ENCODE data around the gene CCDC80.

The CCDC80 gene

GRCh38 chr3:112633191-112633590, 7.8 kb downstream of the CCDC80 start:
- FAIRE-seq, result no peak
- TF ChIP-seq CTCF (IDR thresholded peaks at IDR 0.05; ENCODE audit: insufficient read depth, missing control alignments), result no peak
- no peak for DNase-seq (ENCODE audit: insufficient read length, low spot score)

DNA sequence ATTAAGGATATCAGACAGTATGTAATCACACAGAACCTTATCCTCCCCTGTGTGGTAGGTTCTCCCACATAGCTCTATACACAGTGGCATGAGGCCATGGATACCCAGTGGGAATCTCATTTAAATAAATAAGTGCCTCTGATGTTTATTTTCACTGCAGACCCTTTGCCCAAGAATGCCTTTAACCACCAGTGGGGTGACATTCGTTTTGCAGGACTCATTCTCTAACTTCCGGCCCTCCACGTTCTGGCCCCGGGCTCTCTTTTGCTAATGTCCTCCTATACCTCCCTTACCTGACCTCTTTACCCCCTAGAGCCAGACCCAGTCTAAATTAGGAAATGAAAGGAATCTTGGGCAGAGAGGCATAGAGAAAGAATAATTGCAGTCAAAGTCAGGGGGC, 8.3 kb downstream of the CCDC80 start:
- no peak for TF ChIP-seq CTCF (IDR thresholded peaks at IDR 0.05; ENCODE audit: insufficient read depth, missing control alignments)
- DNase-seq (ENCODE audit: insufficient read length, low spot score) (no peak), FAIRE-seq (no peak)

- DNase-seq (ENCODE audit: insufficient read length, low spot score) (no peak), FAIRE-seq (no peak)
- no peak for TF ChIP-seq CTCF (IDR thresholded peaks at IDR 0.05; ENCODE audit: insufficient read depth, missing control alignments)
Observed at GRCh38 chr3:112631257-112631656, 9.7 kb downstream of the CCDC80 start.

GRCh38 chr3:112629425-112629824, 11.5 kb downstream of the CCDC80 start:
- TF ChIP-seq CTCF (IDR thresholded peaks at IDR 0.05; ENCODE audit: insufficient read depth, missing control alignments), result no peak
- no peak for FAIRE-seq
- no peak for DNase-seq (ENCODE audit: insufficient read length, low spot score)

DNA sequence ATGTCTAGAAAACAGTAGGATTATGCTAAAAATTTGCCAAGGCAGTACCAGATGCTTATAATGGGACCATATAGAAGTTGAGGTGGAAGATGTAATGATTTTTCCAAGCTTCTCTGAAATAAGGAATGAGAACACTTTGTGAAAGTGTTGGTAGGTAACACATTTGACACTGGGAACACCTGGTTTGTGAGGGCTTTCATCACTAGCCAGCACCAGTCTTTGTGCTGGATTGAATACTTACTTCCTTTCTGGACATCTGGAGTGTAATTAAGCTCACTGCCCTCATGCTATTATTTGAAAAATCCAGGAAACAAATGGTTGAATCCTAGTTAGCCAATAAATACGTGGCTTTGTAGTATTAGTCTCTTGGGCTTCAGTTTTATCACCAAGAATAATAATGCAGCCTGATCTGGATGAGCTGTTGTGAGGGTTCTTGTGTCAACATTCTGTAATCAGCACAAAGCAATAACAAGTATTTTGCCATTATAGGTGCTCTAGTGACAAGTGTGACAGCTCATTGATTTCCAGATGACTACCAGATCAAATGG, 12.9 kb downstream of the CCDC80 start:
- no peak for TF ChIP-seq CTCF (IDR thresholded peaks at IDR 0.05; ENCODE audit: insufficient read depth, missing control alignments)
- FAIRE-seq (no peak), DNase-seq (ENCODE audit: insufficient read length, low spot score) (no peak)

DNA sequence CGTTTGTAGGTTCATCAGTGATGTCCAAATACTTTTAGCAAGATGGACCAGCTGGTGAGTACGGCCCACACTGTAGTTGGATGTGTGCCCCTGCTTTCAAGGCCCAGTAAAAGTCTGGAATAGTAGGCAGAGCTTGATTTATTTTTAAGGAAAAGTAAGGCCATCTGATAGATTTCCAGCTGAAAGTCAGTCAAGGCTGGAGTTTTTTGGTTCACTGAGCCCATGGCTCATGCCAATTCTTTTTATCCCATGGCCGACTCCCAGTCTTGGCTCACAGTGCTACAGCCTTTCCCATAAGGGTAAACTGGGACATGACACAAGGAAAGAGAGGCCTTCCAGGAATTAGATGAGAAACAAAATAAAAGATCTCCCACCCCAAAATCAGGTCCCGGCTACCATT, 13.5 kb downstream of the CCDC80 start:
- no peak for DNase-seq (ENCODE audit: insufficient read length, low spot score)
- no peak for FAIRE-seq
- no peak for TF ChIP-seq CTCF (IDR thresholded peaks at IDR 0.05; ENCODE audit: insufficient read depth, missing control alignments)

DNA sequence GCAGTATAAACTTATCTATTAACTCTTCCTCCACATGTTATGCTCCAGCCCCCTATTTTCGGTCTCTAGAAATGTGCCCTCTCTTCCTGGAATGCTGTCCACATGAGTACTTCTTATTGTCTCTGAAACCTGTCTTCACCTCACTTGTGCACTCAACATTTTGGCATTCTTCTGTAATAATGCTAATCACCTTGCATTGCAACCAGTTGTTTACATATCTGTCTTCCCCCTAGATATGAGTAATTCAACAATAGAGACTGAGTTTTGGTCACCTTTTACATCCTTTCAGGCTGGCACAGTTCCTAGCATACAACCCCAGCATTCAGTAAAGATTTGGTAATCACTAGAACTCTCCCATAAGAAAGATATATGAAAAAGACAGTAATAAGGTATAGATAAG, 17.2 kb downstream of the CCDC80 start:
- TF ChIP-seq CTCF (IDR thresholded peaks at IDR 0.05; ENCODE audit: insufficient read depth, missing control alignments), result no peak
- no peak for DNase-seq (ENCODE audit: insufficient read length, low spot score)
- FAIRE-seq, result no peak
